ENCODE data around the gene COL6A1. TPM values are rescaled to one million over a fixed set of nuclear protein-coding genes. Genes with fewer than 3 reads are reported as not detected.

The COL6A1 gene
- total and polyA plus RNA-seq, 2 of the 13 experiments (the other 11 are each of a cell fraction or from before 2014, with no cell fraction given): 3.1 to 4.8 TPM

- no TSS peak for BruUV-seq (replicated peaks)
- TF ChIP-seq IKZF4 (CRISPR knock-in tag; IDR thresholded peaks at IDR 0.05; ENCODE audit: borderline replicate concordance, low read depth, not compliant biosample characterization) (no peak), RFXANK (CRISPR knock-in tag; IDR thresholded peaks at IDR 0.05) (no peak), NR2F2 (IDR thresholded peaks at IDR 0.05; ENCODE audit: borderline replicate concordance, low read depth) (no peak), ATAD3A (CRISPR knock-in tag; IDR thresholded peaks at IDR 0.05) (no peak), TEAD3 (CRISPR knock-in tag; optimal IDR thresholded peaks at IDR 0.05; ENCODE audit: borderline replicate concordance) (no peak), POLR2AphosphoS2 (IDR thresholded peaks at IDR 0.05; ENCODE audit: low read depth, low read length) (no peak), ETV6 (CRISPR knock-in tag; conservative IDR thresholded peaks at IDR 0.05) (no peak), MTA3 (CRISPR knock-in tag; IDR thresholded peaks at IDR 0.05) (no peak), ZNF414 (CRISPR knock-in tag; IDR thresholded peaks at IDR 0.05) (no peak), PAXIP1 (CRISPR knock-in tag; conservative IDR thresholded peaks at IDR 0.05) (no peak), GFI1 (CRISPR knock-in tag; IDR thresholded peaks at IDR 0.05; ENCODE audit: borderline replicate concordance) (no peak), ZNF18 (CRISPR knock-in tag; IDR thresholded peaks at IDR 0.05; ENCODE audit: insufficient replicate concordance) (no peak), TRIM22 (IDR thresholded peaks at IDR 0.05) (no peak), MXD1 (CRISPR knock-in tag; IDR thresholded peaks at IDR 0.05) (no peak), NKX3-1 (CRISPR knock-in tag; IDR thresholded peaks at IDR 0.05) (no peak)
These were observed 4.1 kb downstream of the COL6A1 start for GRCh38 chr21:45985471-45986315.

More at GRCh38 chr21:45985471-45986315, 4.1 kb downstream of the COL6A1 start:
- Histone ChIP-seq H3K4me1 (ENCODE audit: insufficient read depth, low read length) (peaks cover 16% of the 10 kb centered on the region), H3K27ac (ENCODE audit: extremely low read length, insufficient read depth, low read length) (no peak overlapping the region), H2AFZ (ENCODE audit: low read length) (no peak overlapping the region), H3K79me2 (ENCODE audit: insufficient read depth, low read length) (no peaks in the 10 kb centered on the region), H3K36me3 (replicated peaks in 1 of 2; ENCODE audit: control insufficient read depth in 1 of 2, insufficient read depth in 2 of 2, low read length in 2 of 2) (no peaks in the 10 kb centered on the region), H3K9me3 (ENCODE audit: low read length) (no peaks in the 10 kb centered on the region), H3K9ac (ENCODE audit: insufficient read depth, low read depth, low read length) (no peak overlapping the region), H3K4me3 (replicated peaks in 1 of 3; ENCODE audit: insufficient read depth in 1 of 3, low read depth in 2 of 3, low read length in 3 of 3) (no peak overlapping the region), H4K20me1 (ENCODE audit: insufficient read depth, low read length) (no peaks in the 10 kb centered on the region), H3K27me3 (ENCODE audit: control insufficient read depth in 1 of 2, insufficient read depth in 2 of 2, low read length in 2 of 2) (peaks cover 3 to 16% of the 10 kb centered on the region in 2 experiments; a peak in 4 of 5 replicates), H3K4me2 (ENCODE audit: low read depth, low read length) (no peak overlapping the region)
- 90% methylated on average over 20 of the region's 37 CpGs for WGBS (ENCODE audit: low lambda C conversion rate)
- in situ Hi-C loops (cut with HindIII; ENCODE audit: extremely low pct_ligation_motif_present, low pct_unique_long_range_greater_than_20kb) (no loop called here), intact Hi-C loops (cut with micrococcal nuclease; ENCODE audit: unreplicated experiment) (no loop called here)
- DNase-seq (ENCODE audit: low spot score) (no peak), ATAC-seq (no peak), FAIRE-seq (no peak)
- ChIA-PET POLR2A (no interaction called here), CTCF (ENCODE audit: low intra/inter-chr PET ratio, low total read pairs) (no interaction called here)

Measured in HepG2 (cell line).